HG03457 (cell line): ENCODE measurements around the gene LRP1B.

Experiments
- ATAC-seq: cut with Tn5 transposase; IDR thresholded peaks from one replicate; pipeline ENCODE4 v1.9.1; 2021; ENCODE audit warnings: moderate number of reproducible peaks; ENCODE audit not compliant: unreplicated experiment

Gene LRP1B

DNA sequence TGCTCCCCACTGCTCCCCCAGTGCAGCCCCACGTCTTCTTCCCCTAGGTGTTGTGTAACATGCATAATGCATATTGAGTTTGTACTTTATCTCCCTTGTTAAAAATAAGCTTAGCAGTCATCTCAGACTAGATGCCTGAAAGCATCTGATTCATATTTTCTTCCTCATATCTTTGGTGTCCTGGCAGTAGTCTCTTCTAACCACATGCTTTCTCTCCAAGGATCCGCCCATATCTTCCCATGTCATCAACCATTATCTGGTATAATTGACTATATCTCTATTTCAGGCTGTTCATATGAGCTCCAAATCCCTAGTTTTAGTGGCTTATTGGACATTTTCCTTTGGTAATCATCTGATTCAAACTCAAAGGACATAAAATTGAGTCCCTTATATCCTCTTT, 426.3 kb downstream of the LRP1B start:
- ATAC-seq = no peak

DNA sequence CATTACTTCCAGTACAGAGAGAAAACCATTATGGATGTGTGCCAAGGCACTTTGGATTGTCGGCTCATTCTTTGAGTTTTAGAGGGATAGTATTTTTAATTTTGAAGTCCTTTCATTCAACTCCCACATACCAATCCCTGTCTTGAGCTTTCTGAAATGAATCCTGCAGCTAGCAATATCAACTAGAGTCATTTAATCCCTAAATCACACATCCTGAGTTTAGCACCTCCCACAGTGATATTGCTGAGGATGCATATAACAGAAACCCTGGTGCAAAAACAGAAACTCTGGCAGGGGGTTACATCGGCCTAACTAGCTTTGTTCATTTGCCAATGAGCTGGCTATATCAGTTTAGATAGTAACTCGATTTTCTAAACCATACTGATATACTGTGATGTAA, 427.3 kb downstream of the LRP1B start:
- ATAC-seq = no peak

GRCh38 chr2:141701618-141702017, 429.2 kb downstream of the LRP1B start:
- ATAC-seq = no peak

DNA sequence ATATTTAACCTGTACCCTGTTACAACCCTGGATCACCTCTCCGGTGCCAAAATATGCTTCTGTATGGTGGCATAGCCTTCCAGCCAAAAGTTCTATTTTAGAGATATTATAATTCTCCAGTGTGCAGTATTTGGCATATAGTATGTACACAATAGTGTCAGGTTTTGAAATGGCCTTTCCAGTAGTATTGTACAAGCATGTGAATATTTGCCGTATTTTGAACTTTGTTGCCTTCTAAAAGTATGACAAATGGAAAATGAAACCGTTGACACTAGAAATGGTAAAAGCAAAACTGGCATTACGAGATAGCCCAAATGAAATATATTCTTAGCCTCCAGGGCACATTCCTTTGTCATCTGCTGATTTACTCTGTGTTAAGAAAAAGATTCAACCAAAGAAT, 431.2 kb downstream of the LRP1B start:
- ATAC-seq = no peak

- ATAC-seq = no peak
These were observed 432.3 kb downstream of the LRP1B start for GRCh38 chr2:141698500-141698899.

GRCh38 chr2:141697035-141697434, 433.8 kb downstream of the LRP1B start:
- ATAC-seq = no peak

GRCh38 chr2:141694180-141694579, 436.6 kb downstream of the LRP1B start:
- ATAC-seq = no peak

DNA sequence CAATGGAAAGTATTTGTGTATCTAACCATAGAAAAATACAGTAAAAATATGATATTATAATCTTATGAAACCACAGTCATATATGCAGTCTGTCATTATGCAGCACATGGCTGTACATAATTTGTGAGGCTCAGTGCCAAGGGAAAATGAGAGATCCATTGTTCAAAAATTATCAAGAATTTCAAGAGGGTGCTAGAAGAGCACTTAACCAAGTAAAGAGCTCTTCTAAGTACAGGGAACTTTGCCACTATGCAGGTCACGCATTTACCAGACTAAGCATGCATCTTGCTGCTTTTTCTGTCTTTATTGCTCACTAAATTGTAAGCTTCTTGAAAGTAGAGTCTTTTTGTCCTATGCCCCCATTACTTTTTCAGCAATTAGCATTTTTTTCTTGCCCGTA, 438.0 kb downstream of the LRP1B start:
- ATAC-seq = no peak

GRCh38 chr2:141676139-141676538, 454.7 kb downstream of the LRP1B start:
- no peak for ATAC-seq

DNA sequence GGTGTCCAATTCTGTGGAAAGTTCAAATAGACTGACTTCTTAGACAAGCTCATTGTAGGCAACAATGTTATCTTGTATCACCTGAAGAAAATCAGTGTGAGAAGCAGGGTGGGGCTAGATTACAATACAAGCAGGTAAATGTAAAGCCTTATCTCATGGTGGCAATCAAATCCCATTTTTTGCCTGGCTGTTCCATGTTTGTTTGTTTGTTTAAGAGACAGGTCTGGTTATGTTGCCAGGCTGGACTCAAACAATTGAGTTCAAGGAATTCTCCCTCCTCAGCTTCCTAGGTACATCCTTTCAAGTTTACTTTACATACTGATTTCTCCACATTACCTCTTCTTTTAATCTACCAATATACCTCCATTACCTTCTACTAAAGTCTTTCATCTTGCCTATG, 464.6 kb downstream of the LRP1B start:
- no peak for ATAC-seq

GRCh38 chr2:141660232-141660631, 470.6 kb downstream of the LRP1B start:
- no peak for ATAC-seq

GRCh38 chr2:141654311-141654710, 476.5 kb downstream of the LRP1B start:
- no peak for ATAC-seq

- no peak for ATAC-seq
These were observed 477.6 kb downstream of the LRP1B start for GRCh38 chr2:141653184-141653583.

DNA sequence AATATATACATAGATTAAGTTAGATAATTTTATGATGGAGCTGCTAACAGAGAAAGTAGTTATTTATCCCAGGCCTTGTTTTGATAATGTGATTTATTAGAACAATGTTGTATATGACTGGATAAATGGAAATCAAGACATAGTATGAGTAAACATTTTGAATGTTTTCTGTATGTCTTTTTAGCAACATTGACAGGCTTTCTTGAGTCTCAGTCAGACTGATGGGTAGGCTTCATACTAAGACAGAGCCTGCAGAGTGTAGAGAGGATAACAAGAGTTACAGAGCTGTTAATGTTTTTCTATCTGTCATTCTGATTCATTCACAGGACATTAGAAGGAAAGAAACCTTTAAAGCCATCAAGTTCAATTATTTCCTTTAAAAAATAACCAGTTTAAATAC, 478.5 kb downstream of the LRP1B start:
- ATAC-seq = no peak

- ATAC-seq = no peak
These were observed 483.5 kb downstream of the LRP1B start for GRCh38 chr2:141647353-141647752.

GRCh38 chr2:141641462-141641861, 489.4 kb downstream of the LRP1B start:
- no peak for ATAC-seq

DNA sequence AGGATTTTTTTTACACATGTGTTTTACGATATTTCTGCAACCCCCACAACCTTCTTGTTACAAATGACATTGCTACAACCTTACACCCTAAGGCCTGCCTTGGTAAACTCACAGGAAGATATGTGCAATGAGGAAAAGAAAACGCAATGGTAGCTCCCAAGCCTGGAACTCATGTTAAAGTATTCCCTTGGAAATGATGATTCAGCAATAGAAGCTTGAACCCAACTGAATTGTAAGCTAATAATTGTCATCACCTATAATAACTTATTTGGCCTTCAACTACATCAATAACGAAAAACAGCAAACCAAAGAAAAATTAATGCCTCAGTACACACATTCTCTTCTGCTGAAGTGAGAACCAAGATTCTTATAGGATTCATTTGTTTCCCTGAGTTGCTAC, 491.0 kb downstream of the LRP1B start:
- no peak for ATAC-seq

- ATAC-seq = no peak
These were observed 497.7 kb downstream of the LRP1B start for GRCh38 chr2:141633132-141633531.

GRCh38 chr2:141630407-141630930, 500.3 kb downstream of the LRP1B start:
- no peak for ATAC-seq

GRCh38 chr2:141620372-141620771, 510.4 kb downstream of the LRP1B start:
- no peak for ATAC-seq

DNA sequence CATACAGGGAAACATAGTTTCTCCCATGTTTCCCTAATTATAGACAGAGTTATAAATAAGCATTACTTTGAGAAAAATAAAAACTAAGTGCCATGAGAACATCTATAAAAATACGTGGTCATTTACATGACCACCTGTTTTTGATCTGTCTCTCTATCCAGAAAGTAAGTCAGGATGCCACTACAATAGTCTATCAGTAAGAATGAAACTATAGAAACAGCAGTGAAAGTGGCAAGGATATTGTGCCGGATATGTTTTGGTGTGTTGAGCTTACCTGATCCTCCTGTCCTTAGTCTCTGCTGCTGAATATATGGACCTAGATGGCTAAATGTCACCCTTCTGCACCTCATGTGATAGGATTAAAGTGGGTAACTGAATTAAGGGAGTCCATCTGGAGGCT, 512.4 kb downstream of the LRP1B start:
- no peak for ATAC-seq

DNA sequence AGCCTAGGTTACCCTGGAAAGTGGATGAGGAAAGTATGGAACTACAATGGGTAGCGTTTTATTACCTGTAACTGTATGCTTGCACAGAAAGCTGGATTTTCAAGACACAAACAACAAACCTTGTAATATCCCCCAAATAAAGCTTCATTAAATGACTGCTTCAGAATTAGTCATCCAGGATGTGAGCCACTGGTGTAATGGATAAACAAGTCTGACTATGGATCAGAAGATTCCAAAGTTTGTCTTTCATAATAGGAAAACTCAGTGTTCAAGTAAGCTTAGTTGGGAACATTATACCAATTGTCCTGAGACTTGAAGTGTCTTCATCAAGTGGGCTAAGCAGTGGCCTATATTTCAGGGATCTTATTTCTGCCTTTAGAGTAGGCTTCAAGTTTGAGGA, 518.8 kb downstream of the LRP1B start:
- no peak for ATAC-seq

GRCh38 chr2:141611176-141611571, 519.6 kb downstream of the LRP1B start:
- ATAC-seq = no peak
